HG02938 (cell line): ENCODE results near the gene ADARB1.
A peak's percentile ranks its signal among the peaks of the same experiment; 100 is the strongest.

Experiments
- ATAC-seq: cut with Tn5 transposase; IDR thresholded peaks from one replicate; pipeline ENCODE4 v1.9.1; 2021; ENCODE audit warnings: mild to moderate bottlenecking, moderate library complexity; ENCODE audit not compliant: unreplicated experiment

The ADARB1 gene

GRCh38 chr21:45091550-45092322, 17.4 kb downstream of the ADARB1 start:
- ATAC-seq = no peak

DNA sequence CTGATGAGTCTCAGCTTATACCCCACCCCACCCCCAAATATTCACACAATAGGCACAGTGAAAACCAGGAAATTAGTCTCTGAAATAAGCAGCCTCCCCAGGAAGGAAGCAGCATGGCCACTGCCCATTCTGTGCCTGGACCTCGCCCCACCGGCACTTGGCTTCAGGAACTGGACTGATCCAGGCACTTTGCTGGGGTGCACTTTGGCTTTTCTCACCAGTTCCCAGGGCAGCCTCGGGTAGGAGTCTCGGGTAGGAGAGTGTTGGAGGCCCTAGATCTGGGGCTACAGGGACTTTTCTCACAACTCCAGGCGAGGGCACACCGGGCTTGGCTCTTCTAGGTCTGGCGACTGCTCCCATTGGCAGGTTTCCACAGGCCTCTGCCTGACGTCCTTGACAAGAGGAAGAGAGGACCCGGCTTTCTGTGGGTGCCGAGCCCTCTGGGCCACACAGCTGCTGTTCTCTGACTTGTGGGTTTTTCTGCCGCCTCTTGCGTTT, 18.7 kb downstream of the ADARB1 start:
- no peak for ATAC-seq

DNA sequence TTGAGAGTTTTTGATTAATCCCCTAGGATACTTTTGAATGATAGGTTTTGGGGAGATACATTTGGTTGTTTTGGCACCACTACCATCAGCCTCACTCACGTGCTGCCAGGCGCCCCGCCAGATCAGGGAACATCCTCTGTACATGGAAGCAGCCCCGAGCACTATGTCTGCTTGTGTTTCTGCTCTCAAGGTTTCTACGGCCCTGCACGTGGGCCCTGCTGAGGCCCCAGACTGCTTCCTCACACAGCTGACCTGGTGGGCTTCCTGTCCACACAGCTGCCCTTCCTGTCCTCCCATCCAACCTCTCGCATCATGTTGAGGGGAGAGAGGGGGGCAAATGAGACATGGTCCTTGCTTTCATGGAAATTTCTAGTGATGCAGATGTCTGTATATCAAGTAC, 20.0 kb downstream of the ADARB1 start:
- ATAC-seq = no peak

DNA sequence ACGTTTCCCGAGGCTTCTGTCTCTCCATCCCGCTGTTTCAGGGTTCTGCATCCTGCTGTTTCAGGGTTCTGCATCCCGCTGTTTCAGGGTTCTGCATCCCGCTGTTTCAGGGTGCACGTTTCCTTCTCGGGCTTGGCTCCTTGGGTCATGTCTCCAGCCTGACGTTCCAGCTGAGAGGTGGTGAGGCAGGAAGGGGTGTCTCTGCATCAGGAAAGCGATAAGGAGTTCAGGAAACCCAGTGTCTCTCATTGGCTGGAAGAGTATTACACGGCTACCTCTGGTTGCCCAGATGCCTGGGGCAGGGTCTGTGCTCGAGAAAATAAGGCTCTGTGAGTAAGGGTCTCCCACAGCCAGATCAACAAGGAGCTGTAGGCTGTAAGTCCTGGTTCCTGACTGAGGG, 21.1 kb downstream of the ADARB1 start:
- no peak for ATAC-seq

DNA sequence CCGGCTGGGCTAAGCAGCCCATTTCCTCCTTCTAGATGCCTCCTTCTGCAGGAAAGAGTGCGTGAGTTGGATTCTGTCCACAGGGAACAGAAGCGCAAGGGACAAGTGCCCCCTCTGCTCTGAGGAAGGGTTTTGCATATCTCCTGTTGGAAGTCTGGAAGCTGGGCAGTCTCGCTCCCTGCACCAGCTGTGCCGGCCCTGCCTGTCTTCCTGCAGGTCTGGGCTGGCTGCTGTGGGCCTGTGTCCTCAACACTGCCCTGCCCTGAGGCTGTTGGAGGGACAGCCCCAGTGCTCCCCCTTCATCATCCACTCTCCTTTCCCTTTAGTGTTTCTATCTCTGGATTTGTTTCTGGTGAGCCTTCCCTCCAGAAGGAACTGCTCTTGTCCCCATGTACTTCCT, 21.8 kb downstream of the ADARB1 start:
- no peak for ATAC-seq

DNA sequence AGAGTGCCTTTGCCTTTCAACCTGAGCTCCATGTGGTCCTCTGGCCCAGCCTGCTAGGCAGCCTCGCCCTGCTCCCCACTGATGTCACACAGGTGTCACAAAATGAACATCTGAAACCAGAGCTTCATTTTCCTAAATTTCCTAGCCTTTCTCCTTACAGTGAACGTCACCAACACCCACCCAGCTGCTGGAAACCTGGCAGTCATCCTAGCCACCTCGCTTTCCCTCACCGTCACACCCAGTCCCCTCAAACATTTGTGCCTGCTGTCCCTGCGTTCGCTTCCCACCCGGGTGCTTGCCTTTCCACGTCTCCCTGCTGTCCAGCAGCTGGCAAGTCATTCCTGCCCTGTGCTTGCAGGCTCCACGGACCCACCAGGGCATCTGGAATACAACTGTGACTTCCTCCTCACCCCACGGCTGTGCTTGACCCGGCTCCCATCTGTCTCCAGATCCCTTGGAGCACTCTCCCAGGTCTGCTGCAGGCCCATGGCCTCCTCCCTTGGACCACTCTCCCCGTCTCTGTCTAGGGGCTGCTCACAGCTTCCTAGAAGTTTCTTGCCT, 23.5 kb downstream of the ADARB1 start:
- ATAC-seq = no peak

DNA sequence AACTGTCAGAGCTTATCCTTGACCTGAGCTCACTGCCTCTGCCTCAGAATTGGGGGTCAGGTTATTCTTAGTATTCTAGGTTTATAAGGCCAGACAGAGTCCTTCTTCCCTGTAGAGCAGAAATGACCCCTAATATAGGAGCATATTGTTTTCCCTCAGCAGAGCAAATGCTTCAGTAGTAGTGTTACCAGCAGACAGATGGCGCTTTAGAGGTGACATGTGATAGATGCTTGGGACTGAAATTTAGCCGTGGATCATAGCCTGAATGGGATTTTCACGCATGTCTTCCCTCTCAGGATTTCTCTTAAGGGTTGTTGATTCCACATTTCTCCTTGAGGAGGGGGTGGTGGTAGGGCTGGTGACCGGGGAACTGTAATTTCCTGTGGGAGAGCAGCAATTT, 24.5 kb downstream of the ADARB1 start:
- no peak for ATAC-seq

- ATAC-seq = no peak
Measured at GRCh38 chr21:45099571-45099970, 25.2 kb downstream of the ADARB1 start.

DNA sequence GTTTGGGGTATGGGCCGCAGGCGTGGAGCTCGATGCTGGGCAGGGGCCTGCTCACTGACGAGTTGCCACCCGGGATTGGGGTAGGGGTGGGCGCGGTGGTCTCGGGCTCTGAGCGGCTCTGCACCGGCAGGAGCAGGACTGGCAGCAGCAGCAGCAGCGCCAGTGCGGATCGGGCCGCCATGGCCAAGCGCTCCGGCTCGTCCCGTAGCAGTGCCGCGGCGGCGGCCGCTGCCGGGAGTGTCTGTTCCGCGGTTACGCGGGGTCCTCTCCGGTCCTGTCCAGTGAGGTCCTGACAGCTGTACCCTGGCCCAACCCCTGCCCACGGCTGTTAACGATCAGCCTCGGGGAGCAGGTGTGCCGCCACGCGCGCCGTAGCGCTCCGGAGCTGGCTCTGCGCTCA, 26.5 kb downstream of the ADARB1 start:
- ATAC-seq = no peak

- no peak for ATAC-seq
Measured at GRCh38 chr21:45102391-45102932, 28.1 kb downstream of the ADARB1 start.

GRCh38 chr21:45103971-45104520, 29.7 kb downstream of the ADARB1 start:
- no peak for ATAC-seq

GRCh38 chr21:45104560-45104959, 30.2 kb downstream of the ADARB1 start:
- no peak for ATAC-seq

- ATAC-seq = no peak
Measured at GRCh38 chr21:45105906-45106485, 31.6 kb downstream of the ADARB1 start.

- no peak for ATAC-seq
Measured at GRCh38 chr21:45108034-45108790, 33.8 kb downstream of the ADARB1 start.

GRCh38 chr21:45108808-45109781, 34.7 kb downstream of the ADARB1 start:
- no peak for ATAC-seq

- peak; percentile 79 for ATAC-seq
Measured at GRCh38 chr21:45109831-45110492, 35.6 kb downstream of the ADARB1 start.

DNA sequence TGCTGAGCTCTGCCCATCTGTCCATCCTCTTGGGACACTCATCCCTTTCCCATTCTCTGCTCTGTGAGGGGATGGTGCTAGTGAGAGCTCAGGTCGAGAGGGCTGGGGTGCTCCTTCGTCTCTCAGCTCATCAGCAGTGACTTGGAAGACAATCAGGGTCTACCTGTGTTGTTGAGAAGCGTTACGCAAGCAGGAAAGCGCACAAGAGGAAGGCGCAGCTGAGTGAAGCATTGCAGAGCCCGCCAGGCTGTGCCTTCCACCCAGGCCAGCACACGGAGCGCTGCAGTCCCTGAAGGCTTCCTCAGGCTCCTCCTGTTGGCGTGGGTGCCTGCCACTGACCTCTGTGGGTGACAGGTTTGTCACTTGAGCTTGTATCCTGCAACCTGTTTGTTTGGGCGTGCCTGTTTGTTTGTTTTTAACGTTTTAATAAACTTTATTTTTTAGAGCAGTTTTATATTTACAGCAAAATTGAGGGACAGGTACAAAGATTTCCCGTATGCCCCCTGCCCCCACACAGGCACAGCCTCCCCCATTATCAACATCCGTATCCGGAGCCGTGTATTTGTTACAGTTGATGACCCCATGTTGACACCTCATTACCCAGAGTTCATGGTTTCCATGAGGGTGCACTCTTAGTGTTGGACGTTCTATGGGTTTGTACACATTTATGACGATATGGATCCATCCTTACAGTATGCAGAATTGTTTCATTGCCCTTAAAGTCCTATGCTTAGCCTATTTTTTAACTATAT, 36.7 kb downstream of the ADARB1 start:
- ATAC-seq = no peak

DNA sequence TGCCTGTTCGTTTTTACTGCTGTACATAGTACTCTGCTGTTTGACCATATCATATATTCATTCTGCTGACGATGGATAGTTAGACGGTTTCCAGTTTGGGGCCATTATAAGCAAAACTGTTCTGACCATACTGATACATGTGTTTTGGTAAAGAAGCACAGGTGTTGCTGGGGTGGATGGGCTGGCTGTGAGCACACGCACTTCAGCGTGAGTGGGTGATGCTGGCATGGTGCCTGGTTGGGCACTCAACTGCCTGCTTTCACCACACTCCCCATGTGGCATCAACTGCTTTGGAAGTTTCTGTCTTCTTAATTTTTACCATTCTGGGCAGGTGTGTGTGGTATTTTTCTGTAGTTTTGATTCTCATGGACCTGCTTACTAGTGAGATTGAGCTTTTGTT, 37.3 kb downstream of the ADARB1 start:
- no peak for ATAC-seq

- no peak for ATAC-seq
Measured at GRCh38 chr21:45112371-45112770, 38.0 kb downstream of the ADARB1 start.
